KOPT-K1 (cell line): Measurements from ENCODE around the gene RANBP9.
A peak's percentile ranks its signal among the peaks of the same experiment; 100 is the strongest.

Source experiments
- H3K27ac ChIP-seq: fragments of 200-600 bp; sonication (generic); 2 replicates; pipeline ENCODE4 v1.5.1; 2016; ENCODE audit warnings: antibody characterized with exemption, mild to moderate bottlenecking, low read depth, low read length; ENCODE audit not compliant: poor library complexity, severe bottlenecking
- H3K36me3 ChIP-seq: fragments of 200-600 bp; sonication (generic); 2 replicates; pipeline ENCODE4 v1.5.1; 2017; ENCODE audit warnings: antibody characterized with exemption, mild to moderate bottlenecking, low read length, moderate library complexity; ENCODE audit not compliant: insufficient read depth
- H3K9me3 ChIP-seq: fragments of 200-600 bp; sonication (generic); 2 replicates; pipeline ENCODE4 v1.5.1; 2017; ENCODE audit warnings: antibody characterized with exemption, low read length, mild to moderate bottlenecking; ENCODE audit not compliant: insufficient read depth, poor library complexity, severe bottlenecking

The RANBP9 gene

DNA sequence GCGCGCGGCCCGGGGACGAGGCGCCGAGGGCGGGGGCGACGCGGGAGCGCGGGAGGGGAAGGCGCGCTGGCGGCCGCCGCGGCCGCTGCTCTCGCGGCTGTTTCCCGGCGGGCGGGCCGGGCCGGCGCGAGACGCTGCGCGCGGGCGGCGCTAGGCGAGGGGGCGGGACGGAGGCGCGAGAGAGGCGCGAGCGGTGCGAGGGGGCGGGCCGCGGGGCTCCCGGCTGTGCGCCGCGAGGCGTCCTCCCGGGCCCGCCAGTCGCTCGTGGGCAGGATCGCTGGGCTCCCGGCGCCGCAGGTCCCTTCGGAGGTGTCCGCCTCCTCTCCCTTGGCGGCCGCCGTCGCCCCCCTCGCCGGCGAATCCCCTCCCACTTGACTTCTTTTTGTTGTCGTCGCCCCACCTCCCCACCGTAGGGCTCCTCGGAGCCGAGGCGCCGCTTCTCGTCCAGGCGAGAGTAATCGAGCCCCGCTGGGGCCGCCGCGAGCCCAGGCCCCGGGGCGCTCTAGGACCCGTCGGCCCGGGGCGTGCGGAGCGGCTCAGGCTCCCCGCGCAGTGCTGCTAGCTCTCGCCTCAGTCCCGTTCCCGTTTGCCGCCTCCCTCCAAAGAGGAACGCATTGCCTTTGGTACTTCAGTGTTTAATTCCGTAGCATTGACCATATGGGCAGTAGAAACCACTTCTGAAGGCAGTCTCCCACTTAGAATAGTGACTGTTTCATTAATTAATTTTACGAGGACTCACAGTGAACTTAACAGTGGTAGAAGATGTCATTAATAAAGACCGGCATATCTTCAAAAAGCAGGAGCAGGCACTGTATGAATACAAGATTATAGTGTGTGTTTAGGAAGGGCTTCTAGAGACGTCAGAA is at the start of gene RANBP9:
Gene RANBP9, minus strand, starts transcription at position 103 of the 866 bp plus-strand sequence. CDS start 330 bp downstream, outside the sequence.
- peaks cover 8% of the 10 kb centered on the region; the same call in 1 of the 2 replicates for H3K36me3 ChIP-seq
- peaks cover 3% of the 10 kb centered on the region for H3K9me3 ChIP-seq
- peak within 1 kb of the TSS; percentile 84 for H3K27ac ChIP-seq

DNA sequence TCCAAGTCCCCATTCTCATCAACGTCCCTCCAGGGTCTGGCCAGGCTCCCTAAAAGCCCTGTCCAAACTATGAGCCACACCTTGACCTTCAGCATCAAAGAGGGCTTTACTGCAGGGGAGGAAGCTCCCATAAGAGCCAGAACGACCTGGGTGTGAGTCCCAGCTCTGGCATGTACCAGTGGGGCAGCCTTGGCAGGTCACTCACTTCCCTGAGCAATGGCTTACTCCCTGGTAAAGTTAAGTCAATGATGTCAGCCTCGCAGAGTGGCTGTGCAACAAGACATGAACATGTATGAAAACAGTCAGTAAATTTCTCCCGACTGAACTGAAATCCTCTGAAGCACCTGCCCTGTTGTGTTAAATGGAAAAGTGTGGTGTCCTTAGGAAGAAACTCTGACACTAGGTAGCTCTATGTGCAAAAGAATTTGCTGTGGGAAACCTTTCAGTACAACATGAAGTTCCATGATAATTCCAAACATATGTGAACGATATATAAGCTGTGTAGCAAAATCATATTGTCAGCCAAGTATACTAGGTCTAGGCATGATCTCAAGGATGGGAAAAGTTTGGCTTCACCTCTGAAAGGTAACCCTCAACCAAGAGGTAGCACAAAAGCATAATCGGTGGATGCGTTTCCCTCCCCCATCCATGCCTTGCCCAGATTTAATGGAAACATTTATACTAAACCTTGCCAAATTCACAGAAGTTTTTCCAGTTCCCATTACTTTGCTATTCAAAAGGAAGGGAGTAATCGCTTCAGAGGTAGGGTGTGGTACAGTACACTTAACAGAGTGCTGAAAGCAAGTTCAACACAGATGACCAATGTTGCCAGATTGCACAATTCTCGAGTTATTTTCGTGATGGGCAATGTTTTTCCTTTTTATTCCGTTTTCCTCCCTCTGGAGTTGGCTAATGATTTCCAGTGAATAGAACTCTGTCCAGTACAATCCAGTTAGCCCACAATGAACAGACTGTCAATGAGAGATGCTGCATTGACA is 49.0 kb upstream of the RANBP9 start:
- H3K9me3 ChIP-seq: no peaks in the 10 kb centered on the region
- no peaks in the 10 kb centered on the region for H3K36me3 ChIP-seq
- H3K27ac ChIP-seq: no peak overlapping the region

DNA sequence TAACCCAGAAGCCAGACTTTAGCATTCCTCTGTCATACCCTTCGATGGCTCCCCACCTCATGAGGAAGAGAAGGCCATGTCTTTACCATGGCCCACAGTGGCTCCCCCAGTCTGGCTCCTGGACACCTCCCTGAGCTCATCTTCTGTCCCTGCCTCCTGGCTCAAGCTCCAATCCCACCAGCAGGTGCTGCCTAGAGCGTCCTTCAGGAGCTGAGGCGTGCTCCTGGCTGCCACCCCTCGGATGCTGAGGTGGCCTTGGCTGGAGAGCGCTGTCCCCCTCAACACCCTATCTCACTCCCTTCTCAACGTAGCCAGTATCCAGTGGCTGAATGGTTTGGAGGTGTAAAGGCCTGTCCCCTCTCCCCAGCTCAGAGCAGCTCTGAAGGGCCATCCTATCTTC is 47.4 kb upstream of the RANBP9 start:
- Histone ChIP-seq H3K36me3 (no peaks in the 10 kb centered on the region), H3K27ac (no peak overlapping the region), H3K9me3 (no peaks in the 10 kb centered on the region)

DNA sequence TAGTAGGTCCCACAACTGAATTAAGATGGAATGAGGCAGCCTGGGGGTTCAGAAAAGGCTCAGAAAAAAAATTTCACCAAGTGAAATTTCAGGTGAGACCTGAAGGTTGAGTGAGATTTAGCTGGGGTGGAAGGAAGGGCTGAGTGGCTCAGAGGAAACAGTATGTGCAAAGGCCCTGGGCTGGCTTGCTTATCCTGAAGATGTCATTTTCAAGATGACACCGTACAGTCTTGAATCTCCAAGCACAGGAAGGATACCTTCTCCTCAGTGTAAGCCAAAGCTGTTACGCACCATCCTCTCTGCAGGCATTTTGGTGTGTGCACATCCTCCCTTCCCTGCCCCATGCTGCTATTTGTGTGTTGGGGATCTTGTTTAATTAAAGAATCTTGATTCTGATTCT is 43.0 kb upstream of the RANBP9 start:
- Histone ChIP-seq H3K36me3 (no peaks in the 10 kb centered on the region), H3K27ac (no peak overlapping the region), H3K9me3 (no peaks in the 10 kb centered on the region)

DNA sequence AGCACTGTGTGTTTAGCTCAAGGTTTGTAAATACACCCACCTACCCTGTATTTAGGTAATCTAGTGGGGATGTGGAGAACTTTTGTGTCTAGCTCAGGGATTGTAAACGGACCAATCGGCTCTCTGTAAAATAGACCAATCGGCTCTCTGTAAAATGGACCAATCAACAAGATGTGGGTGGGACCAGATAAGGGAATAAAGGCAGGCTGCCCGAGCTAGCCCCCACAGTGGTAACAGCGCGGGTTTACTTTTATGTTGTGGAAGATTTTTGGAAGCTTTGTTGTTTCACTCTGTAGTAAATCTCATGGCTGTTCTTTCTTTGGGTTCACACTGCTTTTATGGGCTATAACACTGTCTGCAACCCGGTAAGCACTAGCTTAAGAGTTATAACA is 32.1 kb upstream of the RANBP9 start:
- peaks cover 7% of the 10 kb centered on the region for H3K9me3 ChIP-seq
- no peaks in the 10 kb centered on the region for H3K36me3 ChIP-seq
- no peak overlapping the region for H3K27ac ChIP-seq

DNA sequence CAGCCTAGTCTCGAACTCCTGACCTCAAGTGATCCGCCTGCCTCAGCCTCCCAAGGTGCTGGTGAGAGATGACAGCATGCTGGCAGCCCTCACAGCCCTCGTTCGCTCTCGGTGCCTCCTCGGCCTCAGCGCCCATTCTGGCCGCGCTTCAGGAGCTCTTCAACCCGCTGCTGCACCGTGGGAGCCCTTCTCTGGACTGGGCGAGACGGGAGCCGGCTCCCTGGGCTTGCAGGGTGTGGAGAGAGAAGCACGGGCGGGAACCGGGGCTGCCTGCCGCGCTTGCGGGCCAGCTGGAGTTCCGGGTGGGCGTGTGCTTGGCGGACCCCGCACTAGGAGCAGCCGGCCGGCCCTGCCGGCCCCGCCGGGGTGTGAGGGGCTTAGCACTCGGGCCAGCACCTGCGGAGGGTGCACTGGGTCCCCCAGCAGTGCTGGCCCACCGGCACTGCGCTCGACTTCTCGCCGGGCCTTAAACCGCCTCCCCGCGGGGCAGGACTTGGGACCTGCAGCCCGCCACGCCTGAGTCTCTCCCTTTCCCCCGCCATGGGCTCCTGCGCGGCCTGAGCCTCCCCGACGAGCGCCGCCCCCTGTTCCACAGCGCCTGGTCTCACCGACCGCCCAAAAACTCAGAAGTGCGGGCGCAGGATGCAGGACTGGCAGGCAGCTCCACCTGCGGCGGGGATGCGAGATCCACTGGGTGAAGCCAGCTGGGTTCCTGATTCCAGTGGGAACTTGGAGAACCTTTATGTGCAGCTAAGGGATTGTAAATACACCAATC is 31.5 kb upstream of the RANBP9 start:
- Histone ChIP-seq H3K27ac (no peak overlapping the region), H3K36me3 (no peaks in the 10 kb centered on the region), H3K9me3 (peaks cover 7% of the 10 kb centered on the region)

DNA sequence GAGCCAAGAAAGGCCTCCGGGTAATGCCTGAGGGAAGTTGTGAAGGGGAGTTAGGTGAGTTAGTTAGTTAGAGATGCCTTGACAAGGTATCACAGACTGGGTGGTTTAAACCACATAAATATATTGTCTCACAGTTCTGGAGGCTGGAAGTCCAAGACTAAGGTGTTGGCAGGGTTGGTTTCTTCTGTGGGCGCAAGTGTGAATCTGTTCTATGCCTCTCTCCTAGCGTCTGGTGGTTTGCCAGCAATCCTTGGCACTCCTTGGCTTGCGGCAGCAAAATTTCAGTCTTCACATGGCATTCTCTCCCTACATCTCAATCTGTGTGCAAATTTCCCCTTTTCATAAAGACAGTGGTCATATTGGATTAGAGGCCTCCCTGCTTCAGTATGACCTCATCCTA is 29.7 kb upstream of the RANBP9 start:
- Histone ChIP-seq H3K9me3 (peaks cover 7% of the 10 kb centered on the region), H3K27ac (no peak overlapping the region)

DNA sequence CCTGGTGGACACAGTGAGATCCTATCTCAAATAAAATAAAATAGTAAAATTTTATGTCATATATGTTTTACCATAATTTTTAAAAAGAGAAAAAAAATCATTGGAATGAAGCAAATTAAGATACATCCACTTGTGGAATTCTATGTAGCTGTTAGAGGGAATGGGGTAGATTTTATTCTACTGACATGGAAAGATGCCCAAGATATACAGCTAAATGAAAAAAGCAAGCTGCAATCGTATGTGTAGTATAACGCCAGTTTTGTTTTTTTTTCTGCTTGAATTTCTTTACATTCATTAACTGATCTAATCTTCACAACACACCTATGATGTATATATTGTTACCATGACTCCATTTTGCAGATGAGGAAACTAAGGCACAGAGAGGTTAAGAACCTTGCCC is 23.4 kb upstream of the RANBP9 start:
- no peaks in the 10 kb centered on the region for H3K9me3 ChIP-seq
- no peaks in the 10 kb centered on the region for H3K36me3 ChIP-seq
- no peak overlapping the region for H3K27ac ChIP-seq

More for the DNA sequence above, 29.7 kb upstream of the RANBP9 start:
- no peaks in the 10 kb centered on the region for H3K36me3 ChIP-seq

DNA sequence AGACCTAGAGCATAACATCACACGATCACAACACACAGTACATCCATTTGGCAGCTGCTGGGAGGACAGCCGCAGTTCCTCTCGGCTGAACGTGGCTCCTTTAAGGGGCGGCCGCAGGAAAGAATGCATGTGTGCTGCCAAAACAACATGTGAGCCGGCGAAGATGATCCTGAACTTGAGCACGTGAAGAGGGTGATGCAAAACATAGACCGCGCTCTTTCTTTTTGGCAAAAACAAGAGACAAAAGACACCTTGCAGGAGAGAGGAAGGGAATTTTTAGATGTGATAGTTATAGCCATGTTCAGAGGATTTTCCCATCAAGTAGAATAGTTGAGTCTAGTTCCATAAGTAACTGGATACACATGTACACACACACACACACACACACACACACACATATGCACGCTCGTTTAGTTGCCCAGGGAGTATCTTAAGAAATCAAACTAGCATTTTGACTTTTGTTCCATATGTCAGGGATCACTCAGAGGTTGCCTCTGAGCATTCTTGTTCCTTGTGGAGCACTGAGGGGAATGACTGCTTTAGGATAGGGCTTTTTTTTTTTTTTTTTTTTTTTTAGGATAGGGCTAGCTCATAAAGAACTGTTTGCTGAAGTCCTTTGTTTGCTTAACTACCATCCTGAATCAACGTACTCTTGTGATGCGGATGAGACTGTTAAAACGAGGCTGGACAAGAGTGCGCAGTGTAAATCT is 21.7 kb upstream of the RANBP9 start:
- H3K27ac ChIP-seq: no peak overlapping the region
- H3K36me3 ChIP-seq: no peaks in the 10 kb centered on the region
- no peaks in the 10 kb centered on the region for H3K9me3 ChIP-seq

DNA sequence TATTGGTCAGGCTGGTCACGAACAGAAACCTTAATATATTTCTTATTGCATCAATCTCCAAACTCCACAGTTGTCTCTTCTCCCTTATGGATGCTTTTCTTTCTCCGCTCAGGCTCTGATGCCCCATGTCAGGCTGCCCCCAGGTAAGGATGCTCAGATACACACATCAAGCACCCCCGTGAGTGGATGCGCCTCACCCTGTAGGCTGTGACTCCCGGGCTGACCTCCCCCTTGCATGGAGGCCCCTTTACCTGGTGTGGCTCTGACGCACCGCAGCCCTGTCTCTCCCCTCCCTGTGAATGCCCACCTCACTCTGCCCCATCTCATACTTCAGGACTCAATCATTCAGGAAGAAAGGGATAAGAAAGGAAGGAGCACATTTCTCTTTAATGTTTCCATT is 19.1 kb upstream of the RANBP9 start:
- H3K27ac ChIP-seq: no peak overlapping the region
- H3K9me3 ChIP-seq: no peaks in the 10 kb centered on the region
- H3K36me3 ChIP-seq: no peaks in the 10 kb centered on the region

DNA sequence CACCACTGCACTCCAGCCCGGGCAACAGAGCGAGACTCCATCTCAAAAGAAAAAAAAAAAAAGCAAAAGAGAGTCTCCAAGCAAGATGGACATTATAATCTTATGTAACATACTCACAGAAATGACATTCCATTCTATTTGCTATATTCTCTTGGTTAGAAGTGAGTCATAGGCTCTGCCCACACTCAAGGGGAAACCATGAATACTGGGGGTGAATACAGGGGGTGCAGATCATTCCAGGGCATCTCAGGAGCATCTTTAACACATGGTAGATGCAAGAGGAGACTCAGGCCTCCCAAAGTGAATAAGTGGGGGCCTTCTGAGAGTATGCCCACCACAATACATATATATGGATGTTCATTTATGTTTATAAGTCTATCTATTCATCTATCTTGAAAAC is 18.3 kb upstream of the RANBP9 start:
- H3K9me3 ChIP-seq: no peaks in the 10 kb centered on the region
- no peaks in the 10 kb centered on the region for H3K36me3 ChIP-seq
- H3K27ac ChIP-seq: no peak overlapping the region

DNA sequence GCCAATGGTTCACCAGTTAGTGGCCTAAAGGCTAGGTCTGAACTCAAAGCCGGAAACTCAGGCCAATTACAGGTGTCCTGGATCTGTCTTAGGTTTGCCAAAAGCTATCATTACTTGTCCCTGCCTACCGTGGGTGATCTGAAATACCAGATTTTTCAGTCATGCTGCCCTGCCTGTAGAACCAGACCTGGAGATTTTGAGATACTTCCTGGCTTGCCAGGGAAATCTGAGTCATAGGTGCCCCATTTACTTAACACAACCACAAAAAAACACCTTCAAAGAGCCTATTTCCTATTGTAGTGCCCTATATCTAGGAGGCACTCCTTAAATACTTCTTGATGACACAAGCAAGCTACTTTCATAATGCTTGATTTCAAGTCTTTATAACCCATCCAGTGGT is 13.9 kb upstream of the RANBP9 start:
- H3K36me3 ChIP-seq: no peaks in the 10 kb centered on the region
- H3K27ac ChIP-seq: no peak overlapping the region

DNA sequence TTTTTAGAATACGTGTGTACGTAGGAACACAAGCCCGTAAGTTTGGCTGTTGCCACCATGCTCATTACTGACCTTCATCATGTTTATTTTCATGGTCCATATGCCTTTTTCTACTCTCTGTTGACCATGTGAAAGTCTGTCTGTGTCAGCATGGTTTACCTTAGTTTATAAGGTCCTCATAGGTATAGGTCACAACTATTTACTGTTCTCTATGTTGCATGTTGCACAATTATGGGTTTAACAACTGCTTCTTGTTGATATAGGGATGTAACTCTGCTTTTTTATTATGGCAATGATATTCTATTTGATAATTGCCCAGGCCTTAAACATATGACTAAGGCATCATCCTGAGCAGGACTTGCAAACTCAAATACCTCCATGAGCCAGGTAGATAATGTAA is 13.4 kb upstream of the RANBP9 start:
- H3K9me3 ChIP-seq: no peaks in the 10 kb centered on the region
- H3K27ac ChIP-seq: no peak overlapping the region
- no peaks in the 10 kb centered on the region for H3K36me3 ChIP-seq

More for the DNA sequence above, 13.9 kb upstream of the RANBP9 start:
- H3K9me3 ChIP-seq: no peaks in the 10 kb centered on the region

DNA sequence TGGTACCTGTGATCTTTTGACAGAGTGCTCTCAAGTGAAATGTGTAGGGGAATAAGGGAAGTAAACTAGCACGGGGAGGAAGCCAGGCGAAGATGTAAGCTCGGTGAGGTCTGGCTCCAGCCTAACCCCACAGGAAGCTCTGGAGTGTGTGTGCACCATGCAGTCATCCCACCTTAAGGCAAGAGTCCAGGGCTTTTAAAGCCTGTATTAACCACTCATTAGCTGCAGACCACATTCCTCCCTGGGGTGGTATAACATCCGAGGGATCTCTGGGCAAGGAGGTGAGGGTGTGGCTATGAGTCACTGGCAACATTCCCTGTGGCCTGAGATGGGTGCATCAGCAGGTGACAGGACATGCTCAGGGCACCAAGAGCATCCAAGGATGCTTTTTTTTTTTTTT is 12.5 kb upstream of the RANBP9 start:
- H3K9me3 ChIP-seq: no peaks in the 10 kb centered on the region
- H3K27ac ChIP-seq: no peak overlapping the region
- no peaks in the 10 kb centered on the region for H3K36me3 ChIP-seq
